B cell (primary cell): ENCODE data around the gene LBH. TPM values are rescaled to one million over a fixed set of nuclear protein-coding genes. Genes with fewer than 3 reads are reported as not detected.

Source experiments
- ATAC-seq: fragments of 200-7000 bp; cut with Tn5 transposase; one replicate; pipeline ENCODE4 v1.10.0; 2021; ENCODE audit warnings: low read depth, mild to moderate bottlenecking, moderate number of reproducible peaks, moderate library complexity
- CTCF ChIA-PET: fragments of 350-600 bp; sonication (Branson Sonifier 250); formaldehyde crosslinking; loops from one replicate; lab custom pipeline; 2021; ENCODE audit warnings: antibody characterized with exemption, inconsistent platforms; lab: Charles Lee
- POLR2A ChIA-PET: fragments of 350-600 bp; sonication (Branson Sonifier 250); formaldehyde crosslinking; loops from one replicate; lab custom pipeline; 2021; ENCODE audit warnings: antibody characterized with exemption; lab: Charles Lee
- DNase-seq: peaks from one replicate; pipeline ENCODE4 v3.0.0; 2013
- H2AFZ ChIP-seq: 2 replicates; pipeline ENCODE4 v1.6.1; 2012; ENCODE audit warnings: mild to moderate bottlenecking, low read depth, low read length; ENCODE audit not compliant: insufficient read depth, poor library complexity, severe bottlenecking
- H3K27ac ChIP-seq, 2 donors: 1 replicate in 1 of 2; 2 replicates in 1 of 2; pipeline ENCODE4 v1.5.1; 2012 to 2013; ENCODE audit warnings: low read length in 2 of 2, mild to moderate bottlenecking in 2 of 2, moderate library complexity in 1 of 2
- H3K27me3 ChIP-seq, 4 experiments: fragments of 200-600 bp in 1 of 4; sonication (generic) in 1 of 4; replicated peaks in 1 of 4; 1 replicate in 2 of 4; 2 replicates in 2 of 4; pipeline versions ENCODE4 v1.6.1 to v1.7.0; 2013 to 2016; ENCODE audit warnings: low read length in 3 of 4, mild to moderate bottlenecking in 2 of 4, mixed read lengths in 1 of 4, moderate library complexity in 1 of 4; ENCODE audit not compliant: insufficient read depth in 4 of 4, control insufficient read depth in 3 of 4; ENCODE audit errors: control extremely low read depth in 1 of 4
- H3K36me3 ChIP-seq, 2 experiments: replicated peaks in 1 of 2; 1 replicate in 1 of 2; 2 replicates in 1 of 2; pipeline versions ENCODE4 v1.6.1 to v1.7.1; 2013; ENCODE audit warnings: low read length in 1 of 2; ENCODE audit not compliant: insufficient read depth in 2 of 2, control insufficient read depth in 1 of 2; ENCODE audit errors: control extremely low read depth in 1 of 2, extremely low read depth in 1 of 2
- H3K4me1 ChIP-seq, 2 donors: fragments of 200-600 bp in 1 of 2; sonication (generic) in 1 of 2; 1 replicate in 1 of 2; 2 replicates in 1 of 2; pipeline versions ENCODE4 v1.5.1 to v1.6.1; 2013 to 2017; ENCODE audit warnings: low read length in 2 of 2; ENCODE audit not compliant: control insufficient read depth in 2 of 2, insufficient read depth in 2 of 2
- H3K4me2 ChIP-seq: replicated peaks from 2 replicates; pipeline ENCODE3; 2012; ENCODE audit warnings: mild to moderate bottlenecking, low read depth, low read length; ENCODE audit not compliant: poor library complexity, severe bottlenecking
- H3K4me3 ChIP-seq, 5 experiments: fragments of 200-600 bp in 1 of 5; sonication (generic) in 1 of 5; 1 replicate in 3 of 5; 2 replicates in 2 of 5; pipeline versions ENCODE4 v1.5.1 to v1.7.0; 2011 to 2016; ENCODE audit warnings: low read length in 4 of 5, mild to moderate bottlenecking in 4 of 5, low read depth in 2 of 5, control low read depth in 1 of 5, moderate library complexity in 1 of 5; ENCODE audit not compliant: insufficient read depth in 1 of 5; ENCODE audit errors: control extremely low read depth in 1 of 5, extremely low read depth in 1 of 5
- H3K79me2 ChIP-seq: fragments of 200-600 bp; sonication (generic); one replicate; pipeline ENCODE4 v1.6.0; 2016; ENCODE audit warnings: low read length; ENCODE audit not compliant: control insufficient read depth, insufficient read depth
- H3K9ac ChIP-seq: fragments of 200-600 bp; sonication (generic); 2 replicates; pipeline ENCODE4 v1.6.1; 2017; ENCODE audit warnings: mild to moderate bottlenecking, low read length, moderate library complexity
- H3K9me3 ChIP-seq, 3 donors: one replicate each; pipeline versions ENCODE4 v1.6.1 to v1.7.1; 2013; ENCODE audit warnings: low read length in 2 of 3; ENCODE audit not compliant: control insufficient read depth in 2 of 3, insufficient read depth in 1 of 3; ENCODE audit errors: control extremely low read depth in 1 of 3
- H4K20me1 ChIP-seq: 2 replicates; pipeline ENCODE4 v1.6.0; 2012; ENCODE audit warnings: mild to moderate bottlenecking, low read length; ENCODE audit not compliant: insufficient read depth, control insufficient read depth, poor library complexity, severe bottlenecking
- H3K27ac Mint-ChIP-seq: one replicate; pipeline ENCODE4 v1.8.0; 2021; ENCODE audit warnings: mixed read lengths
- H3K27me3 Mint-ChIP-seq: one replicate; pipeline ENCODE4 v1.8.0; 2021; ENCODE audit warnings: mixed read lengths
- H3K4me1 Mint-ChIP-seq: one replicate; pipeline ENCODE4 v1.8.0; 2021; ENCODE audit warnings: mixed read lengths
- H3K4me3 Mint-ChIP-seq: one replicate; pipeline ENCODE4 v1.8.0; 2021; ENCODE audit warnings: mixed read lengths
- H3K9me3 Mint-ChIP-seq: one replicate; pipeline ENCODE4 v1.8.0; 2022; ENCODE audit warnings: mixed read lengths; ENCODE audit not compliant: insufficient read depth
- CTCF ChIP-seq: fragments of 200-600 bp; IDR thresholded peaks from one replicate; pipeline ENCODE4 v1.8.0; 2022; ENCODE audit warnings: antibody characterized with exemption, mild to moderate bottlenecking
- EZH2 ChIP-seq: IDR thresholded peaks from 2 replicates; pipeline ENCODE4 v1.6.1; 2012; ENCODE audit warnings: borderline replicate concordance, low read depth, mild to moderate bottlenecking, moderate library complexity, low read length; ENCODE audit not compliant: insufficient read depth, poor library complexity, severe bottlenecking
- WGBS: methylation state at CpG from one replicate; pipeline ENCODE4 v1.1.5; 2013; ENCODE audit warnings: missing lambda C conversion rate; ENCODE audit not compliant: insufficient coverage; 5-methylcytosine and 5-hydroxymethylcytosine counted together
- intact Hi-C: fragments of 100-400 bp; cut with micrococcal nuclease; formaldehyde crosslinking; loops from one replicate; pipeline ENCODE4 v1.10.0; 2022
- polyA plus RNA-seq: library from polyadenylated mRNA; depleted of rRNA; stranded (reverse); fragments of >200 nt; gene quantifications from 2 replicates; pipeline ENCODE4 v1.2.3, GENCODE V29; 2012
- total RNA-seq, 2 donors: library from RNA; stranded (reverse); fragments of 120-200 nt in 1 of 2; gene quantifications; 1 replicate in 1 of 2; 2 replicates in 1 of 2; pipeline versions ENCODE4 v1.2.3 to v1.2.4, GENCODE V29; 2013 to 2022

LBH gene
- total and polyA plus RNA-seq, 2 donors (not counting 1 experiment from before 2014, with no cell fraction given), result 158 to 201 TPM

- H3K79me2 ChIP-seq, result peaks cover 10% of the 10 kb centered on the region
- POLR2A ChIA-PET, result interaction anchor here (3.3 kb wide), 1 partner anchor 11 kb away, joined by 19 read pairs; the partner anchor contains the start of gene LBH
- CTCF ChIA-PET, result interaction anchor here (1.1 to 2.9 kb wide), 5 partner anchors 9 to 490 kb away, joined by 3 to 29 read pairs (median 9); no protein-coding TSS in a partner anchor
- no peak overlapping the region for H3K27ac ChIP-seq
- no peak overlapping the region for H3K4me3 ChIP-seq
- H3K4me2 ChIP-seq, result no peak overlapping the region
- intact Hi-C loops, result no loop called here
- DNase-seq, result no peak
- Mint-ChIP-seq H3K4me3 (no peak overlapping the region), H3K4me1 (peaks cover 65% of the 10 kb centered on the region), H3K27me3 (no peaks in the 10 kb centered on the region), H3K27ac (peak overlapping the region; percentile 7), H3K9me3 (no peaks in the 10 kb centered on the region)
- H2AFZ ChIP-seq, result no peak overlapping the region
- H3K4me1 ChIP-seq, result peaks cover 56 to 64% of the 10 kb centered on the region in 2 donors
- WGBS, result 98% methylated on average over 3 of the region's 6 CpGs
- H4K20me1 ChIP-seq, result no peaks in the 10 kb centered on the region
- H3K9ac ChIP-seq, result no peak overlapping the region
- H3K36me3 ChIP-seq, result no peaks in the 10 kb centered on the region
- no peak for TF ChIP-seq CTCF
- TF ChIP-seq EZH2, result no peak
- H3K9me3 ChIP-seq, result no peaks in the 10 kb centered on the region
- no peak for ATAC-seq
- no peaks in the 10 kb centered on the region for H3K27me3 ChIP-seq
These were observed 9.8 kb upstream of the LBH start for GRCh38 chr2:30221531-30221930.

GRCh38 chr2:30222031-30222430 lies 9.3 kb upstream of the LBH start:
- H3K4me1 ChIP-seq, result peaks cover 55 to 62% of the 10 kb centered on the region in 2 donors
- ChIA-PET POLR2A (interaction anchor here (3.3 kb wide), 1 partner anchor 11 kb away, joined by 19 read pairs; the partner anchor contains the start of gene LBH), CTCF (interaction anchor here (1.3 to 2.9 kb wide), 5 partner anchors 10 to 489 kb away, joined by 3 to 29 read pairs (median 9); no protein-coding TSS in a partner anchor)
- H3K4me3 ChIP-seq, result no peak overlapping the region
- Mint-ChIP-seq H3K27me3 (no peaks in the 10 kb centered on the region), H3K4me3 (no peak overlapping the region), H3K9me3 (no peaks in the 10 kb centered on the region), H3K27ac (no peak overlapping the region), H3K4me1 (peaks cover 64% of the 10 kb centered on the region)
- intact Hi-C loops, result no loop called here
- H3K79me2 ChIP-seq, result peaks cover 13% of the 10 kb centered on the region
- no peak for ATAC-seq
- TF ChIP-seq CTCF, result no peak
- TF ChIP-seq EZH2, result no peak
- no peaks in the 10 kb centered on the region for H3K36me3 ChIP-seq
- no CpG with 5 or more reads among the region's 2 CpGs for WGBS
- no peak overlapping the region for H3K4me2 ChIP-seq
- H3K9ac ChIP-seq, result no peak overlapping the region
- H3K27ac ChIP-seq, result no peak overlapping the region
- no peak for DNase-seq
- no peak overlapping the region for H2AFZ ChIP-seq
- no peaks in the 10 kb centered on the region for H3K9me3 ChIP-seq
- H3K27me3 ChIP-seq, result no peaks in the 10 kb centered on the region
- no peaks in the 10 kb centered on the region for H4K20me1 ChIP-seq
